Measurements from ENCODE around the gene SLC16A12. TPM values are rescaled to one million over a fixed set of nuclear protein-coding genes. Genes with fewer than 3 reads are reported as not detected.

The SLC16A12 gene
- total and polyA plus RNA-seq, 12 donors: 0.25 to 2.4 (median 0.53) TPM; not detected in 1

DNA sequence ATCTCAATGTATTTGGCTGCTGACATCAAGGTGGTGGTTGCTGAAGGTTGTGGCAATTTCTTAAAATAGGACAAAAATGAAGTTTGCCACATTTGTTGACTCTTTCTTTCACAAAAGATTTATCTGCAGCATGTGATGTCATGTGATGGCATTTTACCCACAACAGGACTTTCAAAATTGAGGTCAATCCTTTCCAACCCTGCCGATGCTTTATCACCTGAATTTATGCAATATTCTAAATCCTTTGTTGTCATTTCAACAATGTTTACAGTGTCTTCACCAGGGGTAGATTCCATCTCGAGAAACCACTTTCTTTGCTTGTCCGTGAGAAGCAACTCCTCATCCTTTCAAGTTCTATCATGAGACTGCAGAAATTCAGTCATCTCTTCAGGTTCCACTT lies 40.6 kb upstream of the SLC16A12 start:
- 87 to 95% (median 93%) methylated on average over 3 of the region's 3 CpGs for WGBS, 4 donors
- H3K27me3 ChIP-seq: no peaks in the 10 kb centered on the region
- H3K4me3 ChIP-seq: no peak overlapping the region
- H3K9me3 ChIP-seq (replicated peaks in 1 of 3): peaks cover 0 to 5% (median 0%) of the 10 kb centered on the region in 3 donors
- TF ChIP-seq CTCF (IDR thresholded peaks at IDR 0.05) (no peak), POLR2A (IDR thresholded peaks at IDR 0.05) (no peak)
- DNase-seq: no peak
- H3K36me3 ChIP-seq (replicated peaks in 1 of 2): no peaks in the 10 kb centered on the region
- peaks cover 0 to 11% of the 10 kb centered on the region in 2 donors for H3K4me1 ChIP-seq (replicated peaks in 1 of 2)
- H3K27ac ChIP-seq: no peak overlapping the region
- intact Hi-C loops (cut with DNase I): no loop called here

DNA sequence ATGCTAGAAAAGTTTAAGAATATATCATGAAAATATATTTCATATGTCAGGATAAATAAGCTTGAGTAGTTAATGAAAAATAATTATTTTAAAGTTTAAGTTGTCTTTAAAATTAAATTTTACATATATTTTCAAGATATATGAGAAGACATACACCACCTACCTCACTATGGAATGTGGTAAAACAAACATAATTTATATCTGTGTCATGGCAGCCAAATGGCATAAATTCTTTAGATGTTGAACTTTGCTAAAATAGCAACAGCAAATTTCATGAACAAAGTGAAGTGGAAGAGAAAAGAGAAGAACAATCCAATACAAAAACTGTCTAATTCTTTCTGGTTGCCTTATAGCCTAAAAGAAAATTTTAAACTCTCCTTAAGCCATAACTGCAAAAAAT lies 39.6 kb upstream of the SLC16A12 start:
- intact Hi-C loops (cut with DNase I): no loop called here
- H3K4me3 ChIP-seq: no peak overlapping the region

GRCh38 chr10:89574368-89574767 lies 39.0 kb upstream of the SLC16A12 start:
- peaks cover 0 to 5% (median 0%) of the 10 kb centered on the region in 3 donors for H3K9me3 ChIP-seq (replicated peaks in 1 of 3)
- H3K4me3 ChIP-seq: no peak overlapping the region
- peaks cover 0 to 11% of the 10 kb centered on the region in 2 donors for H3K4me1 ChIP-seq (replicated peaks in 1 of 2)
- TF ChIP-seq CTCF (IDR thresholded peaks at IDR 0.05): no peak
- no peak for TF ChIP-seq POLR2A (IDR thresholded peaks at IDR 0.05)
- no peaks in the 10 kb centered on the region for H3K27me3 ChIP-seq
- intact Hi-C loops (cut with DNase I): no loop called here
- WGBS, 4 donors: 47 to 63% (median 56%) methylated on average over 1 of the region's 1 CpG
- no peak for DNase-seq
- H3K36me3 ChIP-seq (replicated peaks in 1 of 2): no peaks in the 10 kb centered on the region
- no peak overlapping the region for H3K27ac ChIP-seq

More for the DNA sequence above, 39.6 kb upstream of the SLC16A12 start:
- H3K9me3 ChIP-seq (replicated peaks in 1 of 3): peaks cover 0 to 5% (median 0%) of the 10 kb centered on the region in 3 donors
- H3K36me3 ChIP-seq (replicated peaks in 1 of 2): no peaks in the 10 kb centered on the region
- DNase-seq: no peak
- H3K27me3 ChIP-seq: no peaks in the 10 kb centered on the region
- TF ChIP-seq CTCF (IDR thresholded peaks at IDR 0.05) (no peak), POLR2A (IDR thresholded peaks at IDR 0.05) (no peak)
- no peak overlapping the region for H3K27ac ChIP-seq
- H3K4me1 ChIP-seq (replicated peaks in 1 of 2): peaks cover 0 to 11% of the 10 kb centered on the region in 2 donors

DNA sequence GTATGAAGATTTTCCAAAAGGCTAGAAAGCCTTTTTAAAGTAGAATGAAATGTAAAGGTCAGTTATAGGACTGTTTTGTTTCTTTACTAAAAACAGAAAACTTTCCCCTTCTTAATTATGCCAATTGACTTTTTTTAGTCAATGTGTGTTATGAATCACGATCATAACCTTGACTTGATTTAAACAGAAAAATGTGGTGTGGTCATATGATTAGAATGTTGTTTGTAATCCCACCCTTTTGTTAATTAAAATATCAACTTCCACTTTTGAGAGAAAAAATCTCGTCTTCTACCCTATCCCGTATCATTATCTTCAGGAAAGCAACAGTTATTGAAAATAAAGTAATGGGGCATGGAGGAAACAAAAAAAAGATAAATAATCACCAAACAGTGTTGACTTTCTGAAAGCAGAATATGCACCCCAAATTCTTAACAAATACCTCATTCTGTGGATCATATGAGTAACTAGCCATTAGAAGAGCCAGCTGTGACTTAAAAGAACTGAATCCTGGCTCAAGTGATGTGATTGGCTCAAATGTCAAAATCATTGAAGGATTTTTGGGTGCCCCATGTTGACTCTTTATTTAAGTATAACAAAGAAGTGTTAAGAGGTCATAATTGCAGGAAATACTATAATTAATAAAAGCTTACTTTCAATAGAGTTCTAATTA lies 32.3 kb upstream of the SLC16A12 start:
- intact Hi-C loops (cut with DNase I): no loop called here
- H3K4me1 ChIP-seq (replicated peaks in 1 of 2): peaks cover 0 to 15% of the 10 kb centered on the region in 2 donors

More for the DNA sequence above, 32.3 kb upstream of the SLC16A12 start:
- 37 to 55% (median 52%) methylated on average over 3 of the region's 3 CpGs for WGBS, 4 donors
- Histone ChIP-seq H3K27me3 (no peaks in the 10 kb centered on the region), H3K36me3 (replicated peaks in 1 of 2) (no peaks in the 10 kb centered on the region), H3K27ac (no peak overlapping the region), H3K4me3 (no peak overlapping the region), H3K9me3 (replicated peaks in 1 of 3) (no peaks in the 10 kb centered on the region)
- TF ChIP-seq CTCF (IDR thresholded peaks at IDR 0.05) (no peak), POLR2A (IDR thresholded peaks at IDR 0.05) (no peak)
- DNase-seq: no peak
